Neuron (in vitro differentiated cells): ENCODE measurements around the gene RNGTT.

ENCODE experiments used
- H2AFZ ChIP-seq: one replicate; pipeline ENCODE4 v1.6.1; 2013; ENCODE audit warnings: low read depth, mild to moderate bottlenecking, inconsistent platforms, low read length, moderate library complexity
- H3K27me3 ChIP-seq: one replicate; pipeline ENCODE4 v1.6.1; 2013; ENCODE audit warnings: low read length; ENCODE audit not compliant: insufficient read depth
- H3K36me3 ChIP-seq: one replicate; pipeline ENCODE4 v1.6.1; 2013; ENCODE audit warnings: low read length; ENCODE audit not compliant: insufficient read depth
- H3K4me1 ChIP-seq: one replicate; pipeline ENCODE4 v1.6.1; 2013; ENCODE audit warnings: low read length; ENCODE audit not compliant: insufficient read depth
- H3K4me3 ChIP-seq: 2 replicates; pipeline ENCODE4 v1.5.1; 2013; ENCODE audit warnings: mild to moderate bottlenecking, low read length, moderate library complexity
- H3K9me3 ChIP-seq: one replicate; pipeline ENCODE4 v1.6.1; 2013; ENCODE audit warnings: low read length

RNGTT gene

DNA sequence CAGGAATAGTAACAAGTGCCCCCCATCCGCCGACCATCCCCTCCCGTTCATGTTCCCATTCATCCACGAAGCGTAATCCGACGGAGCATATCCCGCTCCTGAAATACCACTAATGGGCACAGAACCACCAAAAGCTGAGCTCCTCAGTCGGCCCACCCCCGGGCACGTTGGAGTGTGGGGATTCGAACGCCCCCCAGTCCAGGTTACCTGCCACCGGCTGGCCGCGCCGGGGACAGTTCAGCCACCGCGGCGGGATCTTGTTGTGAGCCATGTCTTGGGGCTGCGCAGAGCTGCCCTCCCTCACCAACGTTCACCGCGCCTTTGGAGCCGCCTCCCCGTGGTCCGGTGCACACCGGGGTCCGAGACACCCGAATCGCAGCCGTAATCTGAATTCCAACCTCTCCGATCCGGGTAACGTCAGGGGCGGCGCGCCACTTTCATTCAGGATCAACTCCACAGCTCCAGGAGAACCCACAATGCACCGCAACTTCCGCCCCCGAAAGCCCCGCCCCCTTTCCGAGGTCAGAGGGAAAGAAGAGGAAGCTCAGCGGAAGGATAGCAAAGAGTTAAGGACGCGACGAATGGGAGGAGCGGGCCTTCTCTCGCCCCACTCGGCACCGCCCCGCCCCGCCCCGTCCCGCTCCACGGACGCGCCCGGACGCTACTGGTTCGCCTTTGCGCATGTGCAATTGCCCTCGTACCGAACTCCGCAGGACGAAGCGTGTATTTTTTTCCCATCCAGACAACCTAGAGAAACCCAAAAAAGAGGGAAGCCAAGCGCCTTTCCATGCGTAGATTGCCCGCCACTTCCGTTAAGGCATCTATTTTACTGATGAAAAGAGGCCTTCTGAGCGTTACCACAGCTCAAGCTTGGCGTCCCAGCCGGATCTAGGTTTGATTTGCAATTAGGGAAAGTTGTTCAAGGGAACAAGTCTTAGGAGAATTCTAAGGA is at the start of gene RNGTT:
RNGTT (minus strand) TSS at position 480 of the 952 bp plus-strand sequence; CDS start at position 271, 209 bp downstream.
- Histone ChIP-seq H3K36me3 (no peaks in the 10 kb centered on the region), H3K27me3 (no peaks in the 10 kb centered on the region), H3K9me3 (peaks cover 2% of the 10 kb centered on the region), H3K4me3 (peak within 1 kb of the TSS; percentile 95), H2AFZ (peak within 1 kb of the TSS; percentile 84), H3K4me1 (peaks cover 8% of the 10 kb centered on the region)

DNA sequence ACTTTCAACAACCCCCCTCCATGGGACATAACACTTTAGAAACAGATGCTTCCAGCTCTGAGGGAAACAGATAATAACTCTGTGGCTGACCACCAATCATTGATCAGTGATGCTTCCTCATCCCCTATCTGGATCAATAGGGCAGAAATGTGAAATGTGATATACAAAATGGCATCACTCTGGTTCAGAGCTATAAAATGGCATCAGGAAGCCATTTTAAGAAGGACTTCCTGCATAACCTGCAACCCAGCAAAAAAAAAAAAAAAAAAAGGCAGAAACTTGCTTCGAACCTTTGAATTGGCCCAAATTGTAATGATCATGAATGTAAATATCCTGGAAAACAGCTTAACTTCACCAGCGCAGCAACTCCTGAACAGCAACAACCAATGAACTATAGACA is 48.0 kb upstream of the RNGTT start:
- H3K9me3 ChIP-seq, result no peaks in the 10 kb centered on the region
- H2AFZ ChIP-seq, result no peak overlapping the region
- peaks cover 25% of the 10 kb centered on the region for H3K4me1 ChIP-seq
- no peaks in the 10 kb centered on the region for H3K36me3 ChIP-seq
- no peak overlapping the region for H3K4me3 ChIP-seq
- H3K27me3 ChIP-seq, result no peaks in the 10 kb centered on the region

DNA sequence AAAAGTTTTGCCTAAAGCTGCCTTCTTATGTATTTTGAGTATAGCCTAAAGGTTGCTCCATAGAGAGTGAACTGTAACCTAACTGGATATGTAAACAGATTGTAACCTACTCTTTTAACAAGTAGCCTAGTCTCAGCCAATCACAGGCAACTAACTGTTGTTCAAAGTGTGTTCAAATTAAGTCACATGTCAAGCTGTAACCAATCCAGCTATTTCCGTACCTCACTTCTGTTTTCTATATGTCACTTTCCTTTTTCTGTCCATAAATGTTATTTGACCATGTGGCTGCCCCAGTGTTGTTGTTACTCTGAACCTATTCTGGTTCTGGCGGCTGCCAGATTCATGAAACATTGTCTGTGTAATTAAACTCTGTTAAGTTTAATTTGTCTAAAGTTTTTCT is 47.4 kb upstream of the RNGTT start:
- Histone ChIP-seq H3K27me3 (no peaks in the 10 kb centered on the region), H2AFZ (no peak overlapping the region), H3K4me1 (peaks cover 25% of the 10 kb centered on the region), H3K9me3 (no peaks in the 10 kb centered on the region), H3K36me3 (no peaks in the 10 kb centered on the region), H3K4me3 (no peak overlapping the region)

DNA sequence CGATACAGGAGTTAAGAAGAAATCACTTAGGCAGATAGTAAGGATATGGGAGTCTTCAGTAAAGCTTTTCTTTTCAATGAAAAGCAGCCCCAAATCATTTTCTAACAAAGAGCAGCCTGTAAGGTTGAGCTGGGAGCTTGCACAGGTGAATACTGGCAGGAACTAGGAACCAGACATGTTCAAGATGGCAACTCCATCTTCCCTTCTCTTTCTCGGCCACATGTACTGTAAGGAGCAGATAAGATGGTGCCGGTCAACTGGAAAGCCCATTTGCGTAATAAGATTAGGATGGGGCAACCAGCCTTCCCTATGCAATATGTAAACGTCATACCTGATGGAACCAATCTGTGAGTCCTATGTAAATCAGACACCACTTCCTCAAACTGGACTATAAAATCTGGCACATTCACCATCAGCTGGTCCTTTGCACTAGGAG is 46.2 kb upstream of the RNGTT start:
- no peaks in the 10 kb centered on the region for H3K27me3 ChIP-seq
- no peak overlapping the region for H3K4me3 ChIP-seq
- no peak overlapping the region for H2AFZ ChIP-seq
- peaks cover 25% of the 10 kb centered on the region for H3K4me1 ChIP-seq
- H3K9me3 ChIP-seq, result no peaks in the 10 kb centered on the region
- H3K36me3 ChIP-seq, result no peaks in the 10 kb centered on the region

DNA sequence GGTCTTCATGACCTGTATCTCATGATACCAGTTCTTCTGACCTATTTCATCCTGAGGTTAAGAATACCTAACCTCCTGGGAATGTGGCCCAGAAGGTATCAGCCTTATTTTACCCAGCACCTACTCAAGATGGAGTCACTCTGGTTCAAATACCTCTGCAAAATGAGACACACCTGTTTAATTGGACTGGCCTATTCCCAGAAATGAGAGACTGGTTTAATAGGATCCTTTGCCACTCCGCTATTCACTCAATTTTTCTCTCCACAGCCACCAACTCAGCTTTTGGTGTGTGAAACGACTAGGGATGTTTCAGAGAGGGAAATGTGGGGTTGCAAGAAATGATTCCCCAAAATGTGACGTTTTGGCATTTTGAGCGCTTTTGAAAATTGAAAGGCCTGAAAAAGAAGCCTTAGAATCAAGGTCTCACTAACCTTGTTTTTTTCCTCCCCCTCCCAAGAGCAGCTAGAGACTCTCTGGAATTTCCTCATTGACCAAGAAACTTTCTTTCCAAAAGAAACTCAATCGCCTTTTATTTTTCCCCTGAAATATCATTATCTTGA is 45.5 kb upstream of the RNGTT start:
- Histone ChIP-seq H3K36me3 (no peaks in the 10 kb centered on the region), H2AFZ (no peak overlapping the region), H3K4me3 (no peak overlapping the region), H3K9me3 (no peaks in the 10 kb centered on the region), H3K4me1 (peaks cover 25% of the 10 kb centered on the region), H3K27me3 (no peaks in the 10 kb centered on the region)

DNA sequence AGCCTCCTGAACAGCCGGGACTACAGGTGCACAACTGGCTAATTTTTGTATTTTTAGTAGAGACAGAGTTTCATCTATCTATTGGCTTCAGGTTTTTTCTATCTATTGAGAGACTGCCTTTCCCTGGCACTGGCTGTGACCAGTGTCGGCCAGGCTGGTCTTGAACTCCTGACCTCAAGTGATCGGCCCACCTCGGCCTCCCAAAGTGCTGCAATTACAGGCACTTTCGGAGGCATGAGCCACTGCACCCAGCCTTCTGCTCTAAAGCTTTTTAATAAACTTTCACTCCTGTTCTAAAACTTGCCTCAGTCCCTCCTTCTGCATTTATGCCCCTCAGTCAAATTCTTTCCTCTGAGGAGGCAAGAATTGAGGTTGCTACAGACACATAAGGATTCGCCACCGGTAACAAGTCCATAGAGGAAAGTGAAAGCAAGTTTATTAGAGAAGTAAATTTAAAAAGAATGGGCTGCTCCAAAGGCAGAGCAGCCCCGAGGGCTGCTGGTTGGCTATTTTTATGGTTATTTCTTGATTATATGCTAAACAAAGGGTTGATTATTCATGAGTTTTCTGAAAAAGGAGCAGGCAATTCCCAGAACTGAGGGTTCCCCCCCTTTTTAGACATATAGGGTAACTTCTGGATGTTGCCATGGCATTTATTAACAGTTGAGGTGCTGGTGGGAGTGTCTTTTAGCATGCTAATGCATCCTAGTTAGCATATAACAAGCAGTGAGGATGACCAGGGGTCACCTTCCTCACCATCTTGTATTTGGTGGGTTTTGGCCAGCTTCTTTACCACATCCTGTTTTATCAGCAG is 44.8 kb upstream of the RNGTT start:
- H2AFZ ChIP-seq, result peak overlapping the region; percentile 46
- no peaks in the 10 kb centered on the region for H3K27me3 ChIP-seq
- H3K36me3 ChIP-seq, result no peaks in the 10 kb centered on the region
- no peak overlapping the region for H3K4me3 ChIP-seq
- peaks cover 25% of the 10 kb centered on the region for H3K4me1 ChIP-seq
- H3K9me3 ChIP-seq, result no peaks in the 10 kb centered on the region

DNA sequence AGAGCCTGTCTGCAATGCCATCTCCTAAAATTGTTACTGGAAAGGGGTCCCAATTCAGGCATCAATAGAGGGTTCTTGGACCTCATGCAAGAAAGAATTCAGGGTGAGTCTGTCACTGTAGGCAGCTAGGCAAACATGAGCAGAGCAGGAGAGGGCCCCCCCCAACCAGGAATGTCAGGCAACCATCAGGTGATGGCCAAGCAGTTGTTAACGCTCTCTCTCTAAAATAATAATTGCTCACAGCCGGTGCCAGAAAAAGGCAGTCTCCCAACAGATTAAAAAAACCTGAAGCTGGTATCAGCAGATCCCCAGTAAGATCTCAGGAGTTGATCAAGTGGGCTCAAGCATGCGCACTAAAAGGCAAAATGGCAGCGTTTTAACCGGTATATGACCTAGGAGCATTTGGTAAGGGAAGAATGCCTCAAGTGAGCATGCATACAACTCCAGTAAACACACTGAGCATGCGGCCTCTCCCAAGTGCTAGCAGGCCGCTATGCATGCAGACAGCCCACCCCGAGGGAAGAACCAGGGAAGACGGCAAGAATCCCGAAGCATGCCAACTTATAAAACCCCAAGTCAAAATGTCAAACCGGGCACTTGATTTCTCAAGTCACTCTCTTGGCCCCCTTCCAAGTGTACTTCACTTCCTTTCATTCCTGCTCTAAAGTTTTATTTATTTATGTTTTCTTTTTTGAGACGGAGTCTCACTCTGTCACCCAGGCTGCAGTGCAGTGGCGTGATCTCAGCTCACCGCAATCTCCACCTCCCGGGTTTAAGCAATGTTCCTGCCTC is 44.0 kb upstream of the RNGTT start:
- Histone ChIP-seq H2AFZ (peak overlapping the region; percentile 46), H3K27me3 (no peaks in the 10 kb centered on the region)

DNA sequence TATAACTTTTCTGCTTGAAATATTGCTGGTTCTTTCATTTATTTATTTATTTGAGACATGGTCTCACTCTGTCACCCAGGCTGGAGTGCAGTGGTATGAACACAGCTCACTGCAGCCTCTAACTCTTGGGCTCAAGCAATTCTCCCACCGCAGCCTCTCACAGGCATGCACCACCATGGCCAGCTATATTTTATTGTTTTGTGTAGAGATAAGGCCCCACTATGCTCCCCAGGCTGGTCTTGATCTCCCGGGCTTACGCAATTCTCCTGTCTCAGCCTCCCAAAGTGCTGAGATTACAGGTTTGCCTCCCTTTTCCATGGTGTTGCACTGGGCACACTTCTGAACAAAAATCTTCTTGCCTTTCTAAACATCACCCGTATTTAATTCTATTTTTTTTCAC is 39.1 kb upstream of the RNGTT start:
- Histone ChIP-seq H2AFZ (no peak overlapping the region), H3K9me3 (no peaks in the 10 kb centered on the region), H3K36me3 (no peaks in the 10 kb centered on the region), H3K27me3 (no peaks in the 10 kb centered on the region), H3K4me3 (no peak overlapping the region), H3K4me1 (peaks cover 8% of the 10 kb centered on the region)

More for the DNA sequence above, 44.0 kb upstream of the RNGTT start:
- Histone ChIP-seq H3K9me3 (no peaks in the 10 kb centered on the region), H3K36me3 (no peaks in the 10 kb centered on the region), H3K4me3 (no peak overlapping the region), H3K4me1 (peaks cover 25% of the 10 kb centered on the region)

DNA sequence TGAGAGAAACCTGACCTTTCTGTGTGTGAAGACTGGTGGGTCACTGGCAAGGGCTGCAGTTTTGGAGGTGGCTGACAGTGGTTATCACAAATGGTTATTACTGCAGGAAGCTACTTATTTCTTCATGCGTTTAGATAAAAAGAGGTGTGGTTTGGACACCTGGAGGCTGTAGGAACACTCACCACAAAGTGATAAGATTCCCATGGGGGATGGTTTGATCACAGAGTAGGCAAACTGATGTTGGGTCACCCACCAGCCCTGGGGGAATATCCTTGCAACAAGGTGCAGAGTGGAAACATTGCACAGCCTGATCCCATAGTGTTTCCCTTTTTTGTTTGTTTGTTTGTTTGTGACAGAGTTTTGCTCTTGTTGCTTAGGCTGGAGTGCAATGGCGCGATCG is 33.9 kb upstream of the RNGTT start:
- H3K4me1 ChIP-seq, result peaks cover 5% of the 10 kb centered on the region
- no peaks in the 10 kb centered on the region for H3K27me3 ChIP-seq
- no peaks in the 10 kb centered on the region for H3K36me3 ChIP-seq
- H2AFZ ChIP-seq, result no peak overlapping the region
- no peaks in the 10 kb centered on the region for H3K9me3 ChIP-seq
- H3K4me3 ChIP-seq, result no peak overlapping the region

DNA sequence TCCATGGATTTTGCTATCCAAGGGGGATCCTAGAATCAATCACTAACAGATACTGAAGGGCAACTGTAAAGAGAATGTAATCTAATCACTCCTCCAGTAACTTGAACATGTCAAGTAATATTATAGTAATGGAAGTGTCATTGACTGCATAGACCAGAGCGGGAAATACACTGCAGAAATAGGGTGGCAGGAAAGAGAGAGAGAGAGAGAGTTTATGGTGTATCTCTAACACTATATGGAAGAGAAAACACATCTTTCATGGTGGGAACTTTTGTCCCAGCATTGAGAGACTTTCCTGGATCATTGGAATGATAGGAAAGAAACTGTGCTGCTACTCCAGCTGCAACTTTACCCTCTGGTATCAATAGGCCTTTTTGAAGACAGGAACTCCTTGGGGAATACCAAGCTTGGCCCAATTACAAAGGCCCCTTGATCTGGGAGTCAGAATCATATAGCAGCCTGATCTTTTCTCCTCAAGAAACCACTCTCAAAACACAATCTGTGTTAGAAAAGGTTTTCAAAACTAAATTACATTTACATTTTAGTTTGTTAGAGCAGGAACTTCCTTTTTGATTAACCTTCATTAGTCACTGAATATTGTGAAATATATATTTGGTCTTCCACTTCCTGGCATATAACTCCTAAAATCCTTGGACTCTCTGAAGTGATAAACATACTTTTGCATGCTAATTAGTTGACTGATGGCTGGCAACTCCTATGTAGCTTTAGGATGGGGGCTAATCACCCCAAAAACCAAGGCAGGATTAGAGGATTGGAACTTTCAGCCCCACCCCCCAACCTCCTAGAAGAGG is 29.5 kb upstream of the RNGTT start:
- no peak overlapping the region for H2AFZ ChIP-seq
- H3K36me3 ChIP-seq, result no peaks in the 10 kb centered on the region
- H3K27me3 ChIP-seq, result no peaks in the 10 kb centered on the region
- no peak overlapping the region for H3K4me3 ChIP-seq
- H3K4me1 ChIP-seq, result peaks cover 11% of the 10 kb centered on the region
- H3K9me3 ChIP-seq, result no peaks in the 10 kb centered on the region

DNA sequence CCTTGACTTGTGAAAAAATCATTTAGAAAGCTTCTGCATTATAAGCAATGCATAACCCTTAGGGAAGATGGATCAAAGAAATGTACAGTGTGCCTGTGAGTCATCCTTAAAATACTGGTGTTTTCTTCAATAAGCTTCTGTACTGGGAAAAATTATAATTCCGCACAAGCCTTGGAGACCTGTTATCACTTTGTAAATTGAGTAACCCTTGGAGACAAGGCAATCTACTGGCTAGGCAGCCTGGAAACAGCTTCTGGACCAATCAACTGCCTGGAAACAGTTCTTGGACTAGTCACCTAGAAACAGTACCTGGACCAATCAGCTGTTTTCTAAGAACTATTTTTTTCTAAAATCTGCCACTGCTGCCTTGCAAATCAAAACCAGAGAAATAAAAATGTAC is 25.8 kb upstream of the RNGTT start:
- H3K4me1 ChIP-seq, result peaks cover 11% of the 10 kb centered on the region
- no peaks in the 10 kb centered on the region for H3K36me3 ChIP-seq
- no peaks in the 10 kb centered on the region for H3K27me3 ChIP-seq
- no peak overlapping the region for H2AFZ ChIP-seq
- H3K9me3 ChIP-seq, result no peaks in the 10 kb centered on the region
- no peak overlapping the region for H3K4me3 ChIP-seq

DNA sequence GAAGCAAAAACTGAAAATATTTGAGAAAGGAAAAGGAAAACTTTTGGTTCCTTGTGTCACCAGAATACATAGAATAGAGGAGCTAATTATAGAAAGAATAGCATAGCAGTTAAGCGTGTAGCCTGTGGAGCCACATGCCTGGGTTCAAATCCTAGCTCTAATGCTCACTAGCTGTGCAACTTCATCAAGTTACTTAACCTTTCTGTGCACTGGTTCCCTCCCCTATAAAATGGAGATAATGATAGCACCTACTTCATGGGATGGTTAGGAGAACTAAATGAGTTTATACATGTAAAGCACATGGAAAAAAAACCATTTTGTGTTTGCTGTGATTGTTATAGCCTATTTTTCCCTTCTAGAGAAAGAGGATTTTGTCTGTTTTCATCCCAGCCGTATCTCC is 24.5 kb upstream of the RNGTT start:
- Histone ChIP-seq H3K27me3 (no peaks in the 10 kb centered on the region), H3K9me3 (no peaks in the 10 kb centered on the region), H3K4me3 (no peak overlapping the region), H2AFZ (no peak overlapping the region), H3K4me1 (peaks cover 8% of the 10 kb centered on the region), H3K36me3 (no peaks in the 10 kb centered on the region)
